ENCODE measurements around the gene COL6A1. TPM values are rescaled to one million over a fixed set of nuclear protein-coding genes. Genes with fewer than 3 reads are reported as not detected.

Gene COL6A1
- total RNA-seq, 1 experiment from 2014 or later = 17.8 TPM

- H3K9me3 Mint-ChIP-seq (ENCODE audit: low read depth, unreplicated experiment) = no peaks in the 10 kb centered on the region
- CTCF ChIA-PET = no interaction called here
- no TSS peak for BruUV-seq (replicated peaks)
- H3K27ac Mint-ChIP-seq (ENCODE audit: unreplicated experiment) = no peak overlapping the region
- H3K4me3 Mint-ChIP-seq (ENCODE audit: low read depth, unreplicated experiment) = no peak overlapping the region
- H3K36me3 Mint-ChIP-seq (ENCODE audit: insufficient read depth, unreplicated experiment) = peaks cover 6% of the 10 kb centered on the region
- H3K27me3 Mint-ChIP-seq (ENCODE audit: unreplicated experiment) = no peaks in the 10 kb centered on the region
- DNase-seq = no peak
- no peak for TF ChIP-seq CTCF (IDR thresholded peaks at IDR 0.05; ENCODE audit: unreplicated experiment)
- intact Hi-C loops (cut with micrococcal nuclease; ENCODE audit: unreplicated experiment) = no loop called here
- H3K4me1 Mint-ChIP-seq (ENCODE audit: low read depth, unreplicated experiment) = no peaks in the 10 kb centered on the region
Measured at GRCh38 chr21:46002841-46003574, 21.4 kb downstream of the COL6A1 start.

- DNase-seq = no peak
- intact Hi-C loops (cut with micrococcal nuclease; ENCODE audit: unreplicated experiment) = no loop called here
- CTCF ChIA-PET = no interaction called here
- no TSS peak for BruUV-seq (replicated peaks)
- H3K9me3 Mint-ChIP-seq (ENCODE audit: low read depth, unreplicated experiment) = no peaks in the 10 kb centered on the region
- no peak for TF ChIP-seq CTCF (IDR thresholded peaks at IDR 0.05; ENCODE audit: unreplicated experiment)
- no peaks in the 10 kb centered on the region for H3K4me1 Mint-ChIP-seq (ENCODE audit: low read depth, unreplicated experiment)
- no peak overlapping the region for H3K27ac Mint-ChIP-seq (ENCODE audit: unreplicated experiment)
- H3K27me3 Mint-ChIP-seq (ENCODE audit: unreplicated experiment) = no peaks in the 10 kb centered on the region
- H3K36me3 Mint-ChIP-seq (ENCODE audit: insufficient read depth, unreplicated experiment) = peaks cover 6% of the 10 kb centered on the region
- H3K4me3 Mint-ChIP-seq (ENCODE audit: low read depth, unreplicated experiment) = no peak overlapping the region
Measured at GRCh38 chr21:46003575-46004007, 22.0 kb downstream of the COL6A1 start.

GRCh38 chr21:46004168-46004861 is 22.7 kb downstream of the COL6A1 start:
- Mint-ChIP-seq H3K27ac (ENCODE audit: unreplicated experiment) (no peak overlapping the region), H3K9me3 (ENCODE audit: low read depth, unreplicated experiment) (no peaks in the 10 kb centered on the region), H3K4me3 (ENCODE audit: low read depth, unreplicated experiment) (no peak overlapping the region), H3K36me3 (ENCODE audit: insufficient read depth, unreplicated experiment) (peaks cover 6% of the 10 kb centered on the region), H3K27me3 (ENCODE audit: unreplicated experiment) (no peaks in the 10 kb centered on the region), H3K4me1 (ENCODE audit: low read depth, unreplicated experiment) (no peaks in the 10 kb centered on the region)
- no TSS peak for BruUV-seq (replicated peaks)
- intact Hi-C loops (cut with micrococcal nuclease; ENCODE audit: unreplicated experiment) = no loop called here
- no peak for DNase-seq
- no peak for TF ChIP-seq CTCF (IDR thresholded peaks at IDR 0.05; ENCODE audit: unreplicated experiment)
- CTCF ChIA-PET = no interaction called here

- no peaks in the 10 kb centered on the region for H3K4me1 Mint-ChIP-seq (ENCODE audit: low read depth, unreplicated experiment)
- H3K4me3 Mint-ChIP-seq (ENCODE audit: low read depth, unreplicated experiment) = no peak overlapping the region
- peaks cover 6% of the 10 kb centered on the region for H3K36me3 Mint-ChIP-seq (ENCODE audit: insufficient read depth, unreplicated experiment)
- no TSS peak for BruUV-seq (replicated peaks)
- DNase-seq = no peak
- TF ChIP-seq CTCF (IDR thresholded peaks at IDR 0.05; ENCODE audit: unreplicated experiment) = no peak
- H3K27me3 Mint-ChIP-seq (ENCODE audit: unreplicated experiment) = no peaks in the 10 kb centered on the region
- H3K9me3 Mint-ChIP-seq (ENCODE audit: low read depth, unreplicated experiment) = no peaks in the 10 kb centered on the region
- CTCF ChIA-PET = no interaction called here
- H3K27ac Mint-ChIP-seq (ENCODE audit: unreplicated experiment) = no peak overlapping the region
- intact Hi-C loops (cut with micrococcal nuclease; ENCODE audit: unreplicated experiment) = no loop called here
Measured at GRCh38 chr21:46005081-46005480, 23.5 kb downstream of the COL6A1 start.
